GM21360 (cell line): Measurements from ENCODE around the gene MYO7A.

Experiments
- ATAC-seq: cut with Tn5 transposase; IDR thresholded peaks from one replicate; pipeline ENCODE4 v1.9.1; 2021; ENCODE audit warnings: mild to moderate bottlenecking, moderate library complexity; ENCODE audit not compliant: unreplicated experiment

The MYO7A gene

DNA sequence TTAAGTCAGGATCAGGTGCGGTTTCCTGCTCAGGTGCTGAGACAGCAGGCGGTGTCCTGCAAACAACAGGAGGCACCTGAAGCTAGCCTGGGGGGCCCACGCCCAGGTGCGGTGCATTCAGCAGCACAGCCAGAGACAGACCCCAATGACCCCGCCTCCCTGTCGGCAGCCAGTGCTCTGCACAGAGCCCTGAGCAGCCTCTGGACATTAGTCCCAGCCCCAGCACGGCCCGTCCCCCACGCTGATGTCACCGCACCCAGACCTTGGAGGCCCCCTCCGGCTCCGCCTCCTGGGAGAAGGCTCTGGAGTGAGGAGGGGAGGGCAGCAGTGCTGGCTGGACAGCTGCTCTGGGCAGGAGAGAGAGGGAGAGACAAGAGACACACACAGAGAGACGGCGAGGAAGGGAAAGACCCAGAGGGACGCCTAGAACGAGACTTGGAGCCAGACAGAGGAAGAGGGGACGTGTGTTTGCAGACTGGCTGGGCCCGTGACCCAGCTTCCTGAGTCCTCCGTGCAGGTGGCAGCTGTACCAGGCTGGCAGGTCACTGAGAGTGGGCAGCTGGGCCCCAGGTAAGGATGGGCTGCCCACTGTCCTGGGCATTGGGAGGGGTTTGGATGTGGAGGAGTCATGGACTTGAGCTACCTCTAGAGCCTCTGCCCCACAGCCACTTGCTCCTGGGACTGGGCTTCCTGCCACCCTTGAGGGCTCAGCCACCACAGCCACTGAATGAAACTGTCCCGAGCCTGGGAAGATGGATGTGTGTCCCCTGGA is at the start of gene MYO7A:
MYO7A (plus strand) TSS at position 327 of the 772 bp plus-strand sequence. CDS start 2,389 bp downstream, outside the sequence.
- ATAC-seq: no peak

DNA sequence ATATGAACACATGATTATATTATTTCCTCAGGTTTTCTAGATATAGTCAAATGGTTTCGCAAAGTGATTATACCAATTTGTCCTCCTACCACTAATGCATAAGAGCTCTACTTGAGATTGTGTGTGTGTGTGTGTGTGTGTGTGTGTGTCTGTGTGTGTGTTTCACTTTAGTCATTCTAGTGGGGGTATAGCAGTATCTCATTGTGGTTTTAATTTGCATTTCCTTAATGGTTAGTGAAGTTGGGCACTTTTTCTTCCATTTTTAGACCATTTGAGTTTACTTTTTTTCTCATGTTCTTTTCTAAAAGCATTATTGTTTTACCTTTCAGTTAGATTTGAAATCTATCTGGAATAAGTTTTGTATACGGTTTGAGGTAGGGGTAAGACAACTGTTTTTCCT is 48.4 kb upstream of the MYO7A start:
- ATAC-seq: no peak

DNA sequence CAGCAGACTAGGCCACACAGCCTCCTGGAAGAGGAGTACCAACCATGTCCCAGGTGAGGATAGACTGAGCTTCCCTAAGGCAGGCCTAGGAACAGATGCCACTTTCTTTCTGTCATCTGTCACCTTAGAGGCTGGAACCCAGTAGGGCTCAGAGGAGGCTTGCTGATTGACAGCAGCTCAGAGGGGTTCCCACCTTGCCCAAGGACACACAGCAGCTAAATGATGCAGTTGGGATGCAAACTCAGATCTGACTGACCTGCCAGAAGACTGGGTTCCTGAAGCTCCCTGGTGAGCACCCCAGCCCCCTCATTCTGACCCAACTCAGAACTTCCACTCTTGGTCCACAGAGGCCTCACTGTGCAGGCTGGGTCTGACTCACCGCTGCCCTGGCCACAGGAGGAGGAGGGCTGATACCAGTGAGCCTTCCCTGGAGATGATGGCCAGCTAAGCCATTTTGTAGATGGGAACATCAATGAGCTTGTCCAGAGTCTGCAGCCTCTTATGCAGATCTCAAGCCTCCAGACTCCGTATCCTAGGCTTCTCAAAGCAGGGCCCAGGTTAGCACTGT is 47.3 kb upstream of the MYO7A start:
- ATAC-seq: no peak

DNA sequence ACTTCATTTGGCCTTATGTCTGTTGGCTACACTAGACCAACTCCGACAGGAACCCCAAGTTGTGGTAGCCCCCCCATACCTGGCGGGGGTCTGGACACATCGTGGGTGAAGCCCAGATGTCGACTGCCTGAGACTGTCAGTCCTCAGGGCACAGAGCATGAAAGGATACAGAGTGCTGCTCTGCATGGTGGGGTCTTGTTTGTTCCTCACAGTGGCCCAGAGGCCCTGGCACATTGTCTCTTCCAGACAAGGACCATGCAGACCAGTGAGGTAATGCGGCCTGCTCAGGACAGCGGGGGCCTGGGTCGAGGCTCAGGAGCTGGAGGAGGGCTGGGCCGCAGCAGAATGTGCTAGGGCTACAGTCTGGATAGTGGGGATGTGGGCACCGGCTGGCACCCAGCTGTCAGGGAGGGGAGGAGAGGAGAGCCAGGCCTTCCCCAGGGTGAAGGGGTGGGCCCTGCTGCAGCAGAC is 46.6 kb upstream of the MYO7A start:
- no peak for ATAC-seq

DNA sequence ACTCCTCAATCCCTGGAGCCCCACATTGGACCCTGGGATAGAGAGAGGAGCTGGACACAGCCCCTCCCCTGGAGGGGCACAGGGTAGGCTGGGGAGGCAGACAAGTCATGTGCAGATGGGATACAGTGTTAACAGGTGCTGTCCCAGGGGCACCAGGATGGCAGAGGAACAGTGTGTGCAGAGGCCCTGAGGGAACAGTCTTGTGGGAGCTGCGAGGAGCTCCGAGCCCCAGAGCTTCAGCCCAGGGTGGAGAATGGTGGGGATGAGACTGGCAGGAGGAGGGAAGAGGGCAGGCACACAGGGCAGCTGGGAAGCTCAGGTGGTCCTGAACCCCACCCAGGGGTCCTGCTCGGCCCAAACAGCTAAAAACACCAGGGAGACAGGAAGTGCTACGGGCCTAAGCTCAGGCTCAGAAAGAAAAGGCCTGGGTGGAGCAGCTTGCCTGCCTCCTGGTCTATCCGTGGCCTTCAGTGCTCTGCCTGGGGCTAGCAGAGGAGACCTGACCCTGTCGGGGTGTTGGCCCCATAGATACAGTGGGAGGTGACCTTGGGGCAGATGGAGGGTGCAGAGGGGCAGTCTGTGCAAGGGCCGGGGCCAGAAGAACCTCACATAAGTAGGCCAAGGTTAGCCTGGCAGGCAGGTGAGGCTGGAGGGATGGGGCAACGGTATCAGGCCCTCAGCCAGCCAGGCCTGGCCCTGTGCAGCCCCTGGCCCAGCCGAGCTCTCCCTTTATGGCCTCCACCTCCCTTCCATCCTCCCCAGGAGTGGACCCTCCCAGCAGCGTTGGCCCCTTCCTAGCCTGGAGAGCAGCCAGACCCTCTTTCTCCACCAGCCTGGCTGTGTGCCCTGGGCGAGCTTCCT is 45.8 kb upstream of the MYO7A start:
- no peak for ATAC-seq

DNA sequence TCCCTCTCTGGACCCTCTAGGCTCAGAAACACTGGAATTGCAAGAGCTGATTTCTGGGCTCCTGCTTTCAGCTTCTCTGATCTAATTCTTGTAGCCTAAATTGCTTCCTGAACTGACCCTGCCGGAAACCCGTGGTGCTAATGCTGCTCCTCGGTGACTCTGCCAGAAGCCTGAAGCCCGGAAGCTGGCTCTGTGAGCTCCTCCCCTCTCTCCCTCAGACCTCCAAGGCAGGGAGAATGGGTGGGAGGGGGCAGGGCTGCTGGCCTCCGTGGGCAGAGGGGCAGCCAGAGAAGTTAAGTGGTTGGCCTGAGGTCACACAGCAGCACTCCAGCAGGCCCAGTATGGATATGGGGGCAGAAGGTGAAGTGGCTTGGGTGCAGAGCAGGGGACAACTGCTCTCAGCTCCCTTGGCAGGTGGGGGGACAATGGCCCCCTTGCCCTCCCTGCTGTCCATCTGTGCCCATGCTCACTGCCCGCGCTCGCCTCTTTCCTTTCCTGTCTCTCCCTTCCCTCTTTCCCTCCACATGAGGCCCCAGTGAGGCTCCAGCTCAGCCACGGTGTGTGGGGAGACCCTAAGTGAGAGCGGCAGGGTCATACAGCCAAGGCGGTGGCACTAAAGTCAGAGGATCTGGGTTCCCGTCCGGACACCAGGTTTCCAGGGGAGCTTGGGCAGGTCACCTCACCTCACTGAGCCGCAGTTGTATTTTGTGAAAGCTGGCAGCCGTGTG is 45.0 kb upstream of the MYO7A start:
- no peak for ATAC-seq

DNA sequence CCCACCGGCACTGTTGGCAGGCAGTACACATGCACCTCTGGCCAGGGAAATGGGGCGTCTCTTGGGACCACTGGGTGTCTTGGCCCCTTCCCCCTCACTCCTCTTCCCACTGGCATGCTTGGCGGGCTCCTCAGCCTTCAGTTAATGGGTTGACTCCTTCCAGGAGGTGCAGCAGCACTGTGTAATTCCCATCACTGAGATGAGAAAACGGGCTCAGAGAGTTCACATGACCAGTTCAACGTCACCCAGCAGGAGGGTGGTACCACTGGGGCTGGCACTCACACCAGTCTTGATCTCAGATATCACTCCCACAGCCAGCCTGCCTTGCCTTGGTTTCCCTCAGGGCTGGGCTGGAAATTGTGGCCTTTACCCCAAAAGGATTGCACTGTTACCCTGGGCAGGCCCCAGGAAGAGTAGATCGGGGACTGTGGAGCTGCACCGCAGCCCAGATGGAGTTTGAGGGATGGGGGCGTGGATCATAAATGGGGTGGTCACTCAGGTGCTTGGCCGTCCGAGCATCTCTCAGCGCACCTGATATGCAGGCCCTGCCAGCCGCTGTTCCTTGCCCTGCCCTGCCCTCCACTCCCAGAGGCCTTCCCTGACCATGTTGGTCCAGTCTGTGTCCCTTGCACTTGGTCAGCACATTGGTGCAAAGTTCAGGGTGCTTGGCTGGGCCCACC is 44.3 kb upstream of the MYO7A start:
- no peak for ATAC-seq

DNA sequence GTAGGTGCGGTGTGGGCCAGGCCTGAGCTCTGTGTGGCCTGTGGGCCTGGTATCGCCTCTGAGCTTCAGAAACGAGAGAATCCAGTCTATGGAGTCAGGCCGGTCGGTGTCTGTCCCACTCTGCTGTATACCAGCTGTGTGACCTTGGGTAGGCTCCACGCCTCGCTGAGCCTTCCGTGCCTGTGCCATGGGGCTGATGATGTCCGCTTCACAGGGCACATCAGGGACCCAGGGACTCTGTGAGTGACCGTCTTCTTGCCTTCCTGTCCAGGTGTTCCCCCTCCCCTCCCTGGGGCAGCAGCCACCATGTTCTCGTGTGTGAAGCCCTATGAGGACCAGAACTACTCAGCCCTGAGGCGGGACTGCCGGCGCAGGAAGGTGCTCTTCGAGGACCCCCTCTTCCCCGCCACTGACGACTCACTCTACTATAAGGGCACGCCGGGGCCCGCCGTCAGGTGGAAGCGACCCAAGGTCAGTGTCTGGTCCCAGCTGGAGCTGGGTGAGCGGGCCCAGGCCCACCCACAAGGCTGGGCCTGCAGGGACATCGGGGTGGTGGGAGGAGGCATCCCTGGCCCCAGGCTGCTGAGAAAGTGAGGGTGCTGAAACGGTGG is 43.4 kb upstream of the MYO7A start:
- ATAC-seq: no peak

DNA sequence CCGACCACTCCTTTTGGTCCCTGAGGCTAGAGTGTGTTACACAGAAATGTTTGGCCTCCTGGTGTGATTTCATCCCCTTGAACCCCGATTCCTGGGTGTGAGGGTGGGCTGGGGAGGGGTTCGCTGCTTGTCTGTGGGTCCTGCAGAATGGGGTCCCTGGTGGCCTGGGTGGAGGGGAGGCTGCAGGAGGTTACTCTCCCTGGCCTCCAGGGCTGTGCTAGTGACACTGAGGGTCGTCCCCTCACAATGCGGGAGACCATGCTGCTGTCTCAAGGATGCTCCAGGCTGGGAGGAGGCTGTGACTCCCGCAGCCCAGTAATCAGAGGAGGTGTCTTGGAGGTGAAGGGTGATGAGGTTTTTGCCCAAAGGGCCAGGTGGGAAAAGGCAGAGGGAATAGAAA is 42.4 kb upstream of the MYO7A start:
- ATAC-seq: no peak

DNA sequence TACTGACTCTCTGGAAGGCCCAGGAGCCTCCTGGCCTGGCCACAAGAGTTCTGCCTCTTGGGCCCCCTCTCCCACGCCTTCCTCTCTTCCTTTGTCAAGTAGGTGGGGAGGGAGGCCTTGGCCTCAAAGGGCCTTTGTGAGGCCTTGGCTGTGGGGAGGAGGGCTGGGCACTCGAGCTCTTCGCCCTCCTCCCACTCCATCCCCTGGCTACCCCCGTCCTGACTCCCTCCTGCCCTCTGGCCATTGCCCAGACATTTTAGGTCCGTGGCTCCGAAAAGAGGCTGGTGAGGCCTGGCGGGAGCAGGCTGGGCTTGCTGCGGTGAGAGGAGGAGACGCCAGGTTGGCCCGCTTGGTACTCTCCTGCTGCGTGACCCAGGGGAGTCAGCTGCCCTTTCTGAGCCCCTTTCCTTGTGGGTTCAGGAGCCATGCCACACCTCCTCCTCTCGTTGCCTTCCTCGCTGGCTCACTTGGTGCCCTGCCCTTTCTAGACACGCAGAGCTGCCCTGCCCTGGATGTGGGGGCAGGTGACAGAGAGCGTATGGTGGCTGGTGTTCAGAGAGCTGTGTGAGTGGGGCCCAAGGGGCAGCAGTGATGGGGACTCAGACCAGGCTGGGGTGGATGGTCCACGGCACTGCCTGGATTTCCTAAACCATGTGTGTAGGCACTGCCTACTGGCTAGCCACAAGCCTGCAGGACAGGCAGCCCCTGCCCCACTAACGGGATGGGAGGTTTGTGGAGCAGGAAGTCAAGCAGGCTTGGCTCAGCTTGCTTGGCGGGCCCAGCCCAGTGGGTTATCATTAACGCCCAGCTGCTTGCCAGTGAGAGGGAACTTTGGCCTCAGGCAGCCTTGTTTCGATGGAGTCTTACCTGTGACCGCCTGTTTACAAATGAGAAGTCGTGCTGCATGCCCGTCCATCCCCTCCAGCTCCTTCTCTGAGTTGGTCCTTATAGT is 41.2 kb upstream of the MYO7A start:
- ATAC-seq: no peak

DNA sequence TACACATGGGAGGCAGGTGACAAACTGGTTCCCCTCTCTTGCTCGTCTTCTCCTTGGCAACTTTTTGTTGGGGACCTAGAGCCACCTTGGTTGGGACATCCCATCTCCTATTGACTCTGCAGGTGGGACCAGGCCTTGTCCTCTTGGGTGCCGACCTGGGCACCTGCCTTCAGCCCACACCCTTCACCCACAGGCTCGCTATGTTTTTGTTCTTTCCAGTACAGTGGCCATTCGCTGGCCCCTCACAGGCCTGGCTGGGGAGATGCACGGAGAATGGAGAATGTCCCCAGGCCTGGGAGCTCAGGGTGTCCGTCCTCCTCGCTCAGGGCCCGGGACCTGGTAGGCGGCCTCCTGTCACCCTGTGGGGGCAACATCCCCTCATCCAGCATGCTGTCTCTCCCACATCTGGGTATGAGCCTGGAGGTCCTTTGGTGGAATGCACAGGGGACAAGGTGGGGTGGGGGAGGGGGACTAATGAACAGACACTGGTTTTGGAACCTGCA is 40.3 kb upstream of the MYO7A start:
- no peak for ATAC-seq

DNA sequence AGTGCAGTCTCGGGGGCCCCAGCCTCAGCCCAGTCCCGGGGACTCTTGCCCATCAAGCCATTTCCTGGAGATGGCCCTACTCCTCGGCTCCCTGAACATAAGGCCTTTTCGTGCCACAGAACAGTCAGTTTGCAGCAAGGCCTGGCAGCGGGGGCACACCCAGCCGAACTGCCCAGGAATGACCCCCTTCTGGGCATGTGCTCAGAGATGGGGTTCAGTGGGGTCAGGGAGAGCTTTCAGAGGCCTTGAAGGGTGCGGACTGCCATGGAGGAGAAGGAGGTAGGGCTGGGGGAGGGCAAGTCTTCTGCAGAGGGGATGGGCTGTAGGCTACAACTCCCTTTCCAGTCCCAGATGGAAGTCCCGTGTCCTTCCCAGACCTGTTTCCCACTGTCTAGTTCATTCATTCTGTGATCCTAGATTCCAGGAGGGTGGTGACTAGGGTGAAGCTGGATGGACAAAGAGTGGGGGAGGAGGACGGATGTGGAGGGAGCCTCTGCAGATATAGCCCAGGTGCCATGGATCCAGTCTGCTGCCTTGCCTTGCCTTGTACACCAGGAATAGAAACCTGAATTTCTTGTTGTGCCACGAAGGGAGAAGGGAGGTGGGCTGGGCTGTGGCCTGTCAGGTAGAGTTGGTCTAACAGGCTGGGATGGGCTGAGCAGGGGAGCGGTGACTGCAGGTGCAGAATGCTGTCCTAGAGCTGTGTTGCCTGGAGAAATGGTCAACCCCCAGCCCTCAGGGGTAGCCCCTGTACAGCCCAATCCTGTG is 39.6 kb upstream of the MYO7A start:
- ATAC-seq: no peak

DNA sequence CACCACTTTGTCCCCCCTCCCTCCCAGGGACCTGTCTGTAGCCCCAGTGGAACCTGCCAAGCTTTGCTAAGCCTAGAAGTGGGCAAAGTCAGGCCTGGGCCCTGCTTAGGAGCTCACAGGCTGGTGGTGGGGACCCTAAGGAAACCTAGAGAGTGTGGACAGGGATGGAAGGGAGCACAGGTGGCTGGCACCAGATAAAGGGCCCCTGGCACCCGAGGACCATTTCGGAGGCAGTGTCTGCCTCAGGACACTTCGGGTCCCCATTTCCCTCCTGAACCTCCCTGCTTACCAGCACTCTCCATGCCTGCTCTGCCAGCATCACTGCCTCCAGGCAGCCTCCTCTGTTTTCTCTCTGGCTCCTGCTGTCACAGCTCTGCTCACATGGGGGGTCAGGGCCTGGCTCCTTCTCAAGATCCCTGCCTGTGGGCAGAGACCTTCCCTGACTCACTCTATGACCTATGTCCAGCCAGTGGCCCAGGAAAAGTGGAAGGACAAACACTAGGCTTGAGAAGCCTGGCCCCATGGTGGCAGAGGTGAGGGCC is 39.0 kb upstream of the MYO7A start:
- no peak for ATAC-seq

DNA sequence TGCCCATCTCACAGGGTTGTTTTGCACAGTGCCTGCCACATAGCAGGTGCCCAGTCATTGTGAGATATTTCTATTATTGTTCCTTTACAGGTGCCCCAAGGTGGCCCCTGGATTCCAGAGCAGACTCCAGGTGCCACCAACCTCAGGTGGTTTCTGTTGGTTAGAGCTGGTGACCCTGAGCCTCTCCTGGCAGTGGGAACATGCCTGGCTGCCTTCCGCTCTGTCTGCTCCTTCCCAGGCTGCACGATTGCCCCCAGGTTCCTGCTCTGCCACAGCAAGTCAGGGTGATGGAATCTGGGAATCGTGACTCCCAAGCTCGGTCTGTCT is 38.0 kb upstream of the MYO7A start:
- no peak for ATAC-seq

DNA sequence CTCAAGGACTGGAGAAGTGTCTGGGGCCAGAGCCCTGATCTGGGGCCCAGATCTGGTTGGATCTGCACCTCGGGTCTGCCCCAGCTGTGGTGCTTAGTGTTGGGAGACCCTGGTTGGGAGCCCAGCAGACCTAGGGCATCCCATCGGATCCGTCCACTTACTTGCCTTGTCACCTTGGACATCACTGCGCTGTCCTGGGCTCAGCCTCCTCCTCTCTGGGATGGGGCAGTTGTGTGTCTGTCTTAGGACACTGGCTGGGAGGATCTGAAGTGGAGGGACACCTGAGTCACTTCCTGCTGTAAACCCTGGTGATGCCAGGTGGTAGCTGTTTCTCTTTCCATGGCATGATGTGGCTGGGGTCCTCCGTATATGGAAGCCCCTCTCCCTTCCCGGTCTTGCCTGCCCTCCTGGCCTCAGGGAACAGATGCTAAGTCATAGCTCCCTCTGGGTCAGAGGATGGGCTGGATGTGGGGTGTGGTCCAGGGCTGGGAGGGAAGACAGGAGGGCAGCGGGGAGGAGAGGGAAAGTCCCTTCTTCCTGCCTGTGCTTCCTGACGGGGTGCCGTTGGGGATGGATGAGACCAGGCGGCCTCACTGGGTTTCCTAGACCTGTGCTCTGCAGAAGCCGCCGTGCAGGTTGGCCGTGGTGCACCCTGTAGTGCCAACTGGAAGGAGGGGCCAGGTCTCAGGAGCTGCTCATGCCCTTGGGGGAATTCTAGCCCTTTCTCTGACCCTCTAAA is 37.5 kb upstream of the MYO7A start:
- ATAC-seq: no peak

DNA sequence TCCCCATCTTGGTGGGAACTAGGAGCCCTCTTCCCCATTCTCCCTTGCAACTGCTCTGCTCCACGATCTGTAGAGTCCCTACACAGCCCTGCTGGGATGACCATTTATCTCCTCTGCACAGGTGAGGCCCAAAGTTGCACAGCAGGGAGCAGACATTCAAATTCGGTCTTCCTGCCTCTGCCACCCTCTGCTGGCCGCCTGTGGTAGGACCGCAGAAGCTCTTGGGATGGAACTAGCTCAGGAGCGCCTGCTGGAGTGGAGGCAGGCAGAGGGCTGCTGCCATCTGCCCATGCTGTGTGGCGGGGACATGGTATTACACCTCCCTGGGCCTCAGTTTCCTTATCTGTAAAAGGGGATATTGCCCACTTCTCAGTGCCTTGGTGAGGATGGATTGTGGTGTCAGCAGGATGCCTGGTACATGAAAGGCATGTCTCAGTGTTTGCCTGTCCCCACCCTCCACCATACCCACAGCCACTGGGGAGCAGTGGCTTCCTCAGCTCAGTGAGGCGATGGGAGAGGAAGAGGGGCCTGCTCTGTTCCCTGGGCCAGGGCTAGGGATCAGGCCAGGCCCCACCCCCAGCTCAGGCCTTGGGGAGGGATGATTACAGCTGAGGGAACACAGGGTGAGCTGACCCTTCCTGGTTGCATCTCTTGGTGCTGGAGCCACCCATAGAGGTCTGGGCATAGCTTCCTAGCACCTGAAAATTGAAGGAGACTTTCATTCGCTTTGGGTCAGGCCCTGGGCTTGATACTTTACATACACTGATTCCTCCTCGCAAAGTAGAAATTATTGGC is 36.7 kb upstream of the MYO7A start:
- ATAC-seq: peak; percentile 88
